Fibroblast of skin of right quadriceps (primary cell): ENCODE measurements around the gene IPO11.

Source experiments
- DNase-seq: peaks from one replicate; pipeline ENCODE4 v3.0.0-alpha.2; 2013

The IPO11 gene

DNA sequence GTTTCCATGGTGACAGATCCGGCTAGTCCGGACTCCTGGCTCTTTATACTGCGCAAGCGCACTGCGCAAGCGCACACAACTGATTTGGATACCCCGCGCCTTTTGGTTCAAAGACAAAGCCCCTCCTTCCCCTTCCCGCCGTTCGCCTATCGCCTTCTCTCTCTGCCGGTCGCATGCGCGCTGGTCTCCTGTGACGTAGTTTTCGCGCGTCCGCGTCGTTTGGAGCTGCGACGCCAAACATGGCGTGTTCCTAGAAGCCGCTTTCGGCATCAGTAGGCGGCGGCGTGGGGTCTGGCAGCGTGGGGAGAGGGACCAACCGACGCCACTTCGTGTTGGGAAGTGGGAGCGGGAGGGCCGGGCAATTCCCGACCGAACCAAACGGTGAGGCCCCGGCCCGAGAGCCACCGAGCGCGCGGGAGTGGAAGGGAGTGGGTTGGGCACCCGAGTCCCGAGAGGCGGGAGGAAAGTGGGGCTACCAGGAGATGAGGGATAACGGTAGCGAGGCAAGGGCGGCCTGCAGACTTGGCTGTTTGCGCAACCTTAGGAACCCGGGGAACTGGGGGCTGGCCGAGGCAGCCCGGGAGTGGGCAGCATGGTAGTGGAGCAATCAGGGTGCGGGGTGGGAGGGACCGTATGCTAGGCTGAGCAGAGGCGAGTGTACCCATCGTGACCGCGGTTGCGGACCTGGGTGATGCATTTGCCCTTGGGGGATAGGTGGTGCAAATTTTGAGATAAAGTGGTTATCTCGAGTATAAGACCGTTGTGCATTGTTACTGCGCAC is at the start of gene IPO11:
Gene IPO11, plus strand, starts transcription at position 215 of the 781 bp plus-strand sequence. CDS start 24,517 bp downstream, outside the sequence.
- DNase-seq = peak; percentile 99

DNA sequence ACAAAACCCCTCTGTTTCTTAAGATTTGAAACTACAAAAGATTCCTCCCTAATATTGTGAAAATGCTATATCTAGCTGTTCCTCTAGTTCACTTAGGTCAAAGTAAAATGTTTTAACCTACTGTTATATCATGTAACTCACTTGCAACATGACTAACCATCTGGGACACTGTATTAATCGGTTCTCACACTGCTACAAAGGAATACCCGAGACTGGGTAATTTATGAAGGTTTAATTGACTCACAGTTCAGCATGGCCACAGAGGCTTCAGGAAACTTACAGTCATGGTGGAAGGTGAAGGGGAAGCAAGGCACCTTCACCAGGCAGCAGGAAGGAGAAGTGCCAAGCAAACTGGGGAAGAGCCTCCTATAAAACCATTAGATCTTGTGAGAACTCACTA is 43.5 kb upstream of the IPO11 start:
- no peak for DNase-seq

DNA sequence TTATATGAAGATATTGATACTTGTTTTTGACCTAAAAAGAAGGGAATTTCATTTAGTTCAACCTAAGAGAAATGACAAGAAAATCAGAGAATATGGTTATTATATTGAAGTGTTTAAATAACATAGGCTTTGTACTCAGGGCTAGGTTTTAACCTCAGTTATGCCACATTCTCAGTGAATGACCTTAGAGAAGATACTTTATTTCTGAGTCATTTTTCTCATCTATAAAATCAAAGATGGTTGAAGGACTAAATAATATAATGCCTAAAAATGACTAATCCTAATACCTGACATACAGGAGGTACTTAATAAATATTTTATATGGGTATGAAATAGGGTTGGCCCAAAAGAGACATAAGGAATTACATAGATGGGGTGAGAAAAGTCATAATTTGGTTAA is 41.2 kb upstream of the IPO11 start:
- DNase-seq = no peak

DNA sequence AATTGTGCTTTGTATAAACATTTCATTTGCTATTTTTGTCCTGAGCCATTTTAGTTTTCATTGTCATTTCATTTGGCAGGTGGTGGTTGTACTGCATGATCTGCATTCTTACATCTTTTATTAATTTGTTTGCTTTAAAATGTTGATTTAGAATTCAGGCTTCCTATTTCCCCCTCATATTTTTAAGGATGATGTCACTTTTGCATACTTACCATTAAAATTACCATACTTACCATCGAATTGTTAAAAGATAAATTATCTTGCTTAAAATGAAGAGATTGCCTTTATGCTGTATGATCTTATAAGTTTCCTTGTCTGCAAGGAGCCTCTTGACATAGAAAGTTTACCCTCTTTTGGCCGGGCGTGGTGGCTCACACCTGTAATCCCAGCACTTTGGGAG is 40.0 kb upstream of the IPO11 start:
- DNase-seq = no peak

DNA sequence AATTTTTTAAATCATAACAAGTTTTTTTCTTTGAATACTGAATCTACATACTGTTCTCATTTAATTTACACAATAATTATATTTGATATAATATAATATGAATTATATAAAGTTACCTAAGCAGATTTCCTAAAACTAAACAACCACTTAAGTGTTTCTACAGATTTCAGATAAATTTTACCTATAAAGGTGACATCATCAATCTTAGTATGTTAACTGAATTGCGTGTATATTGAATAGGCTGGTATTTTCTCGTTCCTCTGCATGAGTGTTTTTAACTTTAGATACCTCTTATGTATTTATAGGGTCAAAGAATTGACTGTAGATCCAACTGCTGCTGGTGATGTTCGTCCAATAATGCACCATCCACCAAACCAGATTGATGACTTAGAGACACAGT is 39.2 kb upstream of the IPO11 start:
- no peak for DNase-seq

- DNase-seq = no peak
Measured at GRCh38 chr5:62374090-62374489, 38.5 kb upstream of the IPO11 start.

- DNase-seq = no peak
Measured at GRCh38 chr5:62375627-62376026, 36.9 kb upstream of the IPO11 start.

DNA sequence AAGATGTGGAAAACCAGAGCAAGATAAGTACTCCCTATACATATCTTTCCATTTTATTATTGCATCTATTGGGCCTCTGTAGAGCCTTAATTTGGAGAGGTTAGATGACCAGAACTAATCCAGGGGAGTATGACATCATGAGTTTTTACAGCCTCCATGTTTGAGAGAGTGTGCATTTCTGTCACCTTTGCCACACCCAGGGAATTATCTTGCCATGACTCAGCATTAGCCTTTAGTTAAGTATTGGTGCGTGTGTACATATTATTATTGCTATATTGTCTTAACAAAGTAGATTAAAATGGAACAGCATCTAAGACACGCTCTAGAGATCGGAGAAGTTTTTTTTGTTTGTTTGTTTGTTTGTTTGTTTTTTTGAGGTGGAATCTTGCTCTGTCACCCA is 36.5 kb upstream of the IPO11 start:
- DNase-seq = no peak

GRCh38 chr5:62385131-62385530 is 27.4 kb upstream of the IPO11 start:
- no peak for DNase-seq

DNA sequence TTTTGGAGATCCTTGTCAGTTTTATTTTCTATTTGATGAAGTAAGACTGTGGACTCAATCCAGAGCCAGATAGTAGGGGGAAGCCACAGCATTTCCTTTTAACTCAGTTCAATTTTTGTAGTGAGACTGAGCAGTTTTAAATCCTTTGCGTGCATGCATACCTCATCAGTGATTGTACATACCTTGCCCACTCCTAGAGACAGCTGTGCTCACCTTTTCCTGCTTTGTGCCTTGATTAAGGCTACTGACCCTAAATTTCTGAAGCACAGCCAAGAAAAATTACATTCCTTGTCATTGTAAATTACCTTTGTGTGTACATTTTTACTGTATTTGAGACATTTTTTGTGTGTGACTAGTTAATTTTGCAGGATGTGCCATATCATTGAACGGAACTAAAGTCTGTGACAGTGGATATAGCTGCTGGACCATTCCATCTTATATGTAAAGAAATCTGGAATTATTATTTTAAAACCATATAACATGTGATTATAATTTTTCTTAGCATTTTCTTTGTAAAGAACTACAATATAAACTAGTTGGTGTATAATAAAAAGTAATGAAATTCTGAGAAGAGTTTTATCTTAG is 26.7 kb upstream of the IPO11 start:
- no peak for DNase-seq

GRCh38 chr5:62386824-62387223 is 25.7 kb upstream of the IPO11 start:
- DNase-seq = no peak

- DNase-seq = peak; percentile 40
Measured at GRCh38 chr5:62395210-62395950, 17.2 kb upstream of the IPO11 start.

GRCh38 chr5:62403411-62404250 is 8.9 kb upstream of the IPO11 start, which contains the start of gene DIMT1:
TSS of gene DIMT1 (minus strand) at chr5:62403905. CDS start at chr5:62403772, 133 bp downstream.
- DNase-seq = peak; percentile 97

DNA sequence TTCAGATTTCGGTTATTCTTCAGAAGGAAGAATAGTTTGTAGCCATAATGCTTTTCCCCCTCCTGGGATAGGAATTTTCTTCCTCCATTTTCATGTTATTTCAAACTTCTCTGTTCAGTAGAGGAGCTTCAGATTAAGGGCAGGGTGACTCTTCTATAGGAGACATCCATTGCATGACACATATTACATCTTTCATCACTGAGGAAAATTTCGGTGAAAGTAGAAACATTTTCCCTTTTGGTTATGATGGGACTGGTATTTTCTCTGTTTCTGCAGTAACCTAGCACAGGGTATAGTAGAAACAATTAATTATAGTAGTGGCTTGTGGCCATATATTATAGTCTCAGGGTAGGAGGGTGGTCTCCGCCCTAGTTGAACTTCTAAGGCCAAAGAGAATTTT is 1.1 kb downstream of the IPO11 start:
- no peak for DNase-seq

DNA sequence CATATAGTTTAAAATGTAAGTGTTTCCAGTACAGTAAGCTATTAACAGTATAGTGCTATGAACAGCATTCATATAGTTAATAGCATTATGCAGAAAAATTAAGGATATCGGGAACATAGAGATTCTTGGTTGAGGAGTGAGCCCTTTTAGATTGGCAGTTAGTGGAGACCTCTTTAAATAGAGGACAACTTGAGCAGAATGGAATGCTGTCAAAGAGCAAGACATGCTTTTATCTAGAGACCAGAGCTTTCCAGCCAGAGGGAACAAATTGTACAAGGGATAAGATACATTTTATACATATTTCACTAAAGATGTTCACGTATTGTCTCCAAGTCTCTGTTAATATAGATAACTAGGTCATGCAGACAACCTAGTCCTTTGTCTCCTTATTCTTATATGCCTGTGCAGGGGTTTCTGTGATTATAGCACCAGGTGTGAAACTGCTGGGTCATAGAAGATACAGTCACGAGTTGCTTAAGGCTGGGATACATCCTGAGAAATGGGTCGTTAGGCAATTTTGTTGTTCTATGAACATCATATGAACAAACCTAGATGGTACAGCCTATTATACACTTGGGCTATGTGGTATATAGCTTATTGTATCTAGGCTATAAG is 6.0 kb downstream of the IPO11 start:
- DNase-seq = no peak

- no peak for DNase-seq
Measured at GRCh38 chr5:62419609-62420008, 7.0 kb downstream of the IPO11 start.

DNA sequence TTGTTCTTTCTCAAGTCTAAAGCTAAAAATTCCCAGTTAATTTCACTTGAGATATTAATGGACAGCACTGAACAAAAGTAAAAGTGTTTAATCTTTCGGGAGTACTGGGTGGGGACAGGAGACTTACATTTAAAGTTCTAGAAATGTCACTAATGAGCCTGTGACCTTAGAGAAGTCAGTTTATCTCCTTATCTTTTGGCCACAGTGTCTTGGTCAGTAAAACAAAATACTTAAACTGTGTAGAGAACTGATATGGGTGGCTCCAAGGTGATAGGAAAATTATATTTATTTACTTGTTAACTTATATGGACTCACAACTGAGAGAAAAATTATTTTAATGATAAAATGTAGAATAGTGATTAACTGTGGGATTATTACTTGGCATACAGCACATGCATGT is 8.9 kb downstream of the IPO11 start:
- DNase-seq = no peak

- no peak for DNase-seq
Measured at GRCh38 chr5:62424763-62425162, 12.2 kb downstream of the IPO11 start.

- no peak for DNase-seq
Measured at GRCh38 chr5:62431735-62432620, 19.4 kb downstream of the IPO11 start.

GRCh38 chr5:62432621-62433064 is 20.1 kb downstream of the IPO11 start:
- DNase-seq = no peak

DNA sequence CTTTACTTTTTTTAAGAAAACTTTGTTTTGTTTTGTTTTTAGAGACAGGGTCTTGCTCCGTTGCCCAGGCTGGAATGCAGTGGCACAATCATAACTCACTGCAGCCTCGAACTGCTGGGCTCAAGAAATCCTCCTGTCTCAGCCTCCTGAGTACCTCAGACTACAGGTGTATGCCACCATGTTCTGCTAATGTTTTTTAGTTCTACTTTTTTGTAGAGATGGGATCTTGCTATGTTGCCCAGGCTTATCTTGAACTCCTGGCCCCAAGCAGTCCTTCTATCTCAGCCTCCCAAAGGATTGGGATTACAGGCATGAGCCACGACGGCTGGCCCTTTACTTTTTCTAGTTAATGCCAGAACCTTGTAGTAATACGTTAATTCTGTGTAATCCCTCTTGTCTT is 36.0 kb downstream of the IPO11 start:
- no peak for DNase-seq
